CD14-positive monocyte (primary cell): ENCODE data around the gene EEF1AKMT1. TPM values are rescaled to one million over a fixed set of nuclear protein-coding genes. Genes with fewer than 3 reads are reported as not detected.
A peak's percentile ranks its signal among the peaks of the same experiment; 100 is the strongest.

Experiments
- DNase-seq, 3 donors: peaks; one replicate each; pipeline ENCODE4 v3.0.0-alpha.2; 2011 to 2022
- H2AFZ ChIP-seq: 2 replicates; pipeline ENCODE4 v1.6.0; 2012; ENCODE audit warnings: mild to moderate bottlenecking, low read depth, low read length, inconsistent platforms; ENCODE audit not compliant: insufficient read depth, poor library complexity, severe bottlenecking
- H3K27ac ChIP-seq, 2 donors: 1 replicate in 1 of 2; 2 replicates in 1 of 2; pipeline ENCODE4 v1.5.1; 2012 to 2013; ENCODE audit warnings: low read length in 2 of 2, control low read depth in 1 of 2, inconsistent platforms in 1 of 2, low read depth in 1 of 2, mild to moderate bottlenecking in 1 of 2
- H3K27me3 ChIP-seq, 2 donors: one replicate each; pipeline versions ENCODE4 v1.6.0 to v1.6.1; 2011 to 2013; ENCODE audit warnings: low read length in 2 of 2; ENCODE audit not compliant: control insufficient read depth in 2 of 2, insufficient read depth in 2 of 2
- H3K36me3 ChIP-seq, 2 donors: replicated peaks in 1 of 2; 1 replicate in 1 of 2; 2 replicates in 1 of 2; pipeline versions ENCODE4 v1.5.1 to v1.6.1; 2012 to 2013; ENCODE audit warnings: low read length in 2 of 2, control low read depth in 1 of 2, inconsistent platforms in 1 of 2, mild to moderate bottlenecking in 1 of 2; ENCODE audit not compliant: insufficient read depth in 2 of 2, control insufficient read depth in 1 of 2
- H3K4me1 ChIP-seq, 2 donors: 1 replicate in 1 of 2; 2 replicates in 1 of 2; pipeline versions ENCODE4 v1.5.1 to v1.6.1; 2012 to 2013; ENCODE audit warnings: low read length in 2 of 2, control low read depth in 1 of 2, inconsistent platforms in 1 of 2, mild to moderate bottlenecking in 1 of 2, moderate library complexity in 1 of 2; ENCODE audit not compliant: insufficient read depth in 2 of 2, control insufficient read depth in 1 of 2
- H3K4me2 ChIP-seq: replicated peaks from 2 replicates; pipeline ENCODE3; 2012; ENCODE audit warnings: low read length, moderate library complexity, mild to moderate bottlenecking; ENCODE audit not compliant: poor library complexity, severe bottlenecking; ENCODE audit errors: extremely low read depth
- H3K4me3 ChIP-seq, 3 experiments: fragments of 200-600 bp in 1 of 3; sonication (generic) in 1 of 3; replicated peaks in 1 of 3; 1 replicate in 2 of 3; 2 replicates in 1 of 3; pipeline ENCODE4 v1.5.1; 2011 to 2013; ENCODE audit warnings: low read length in 3 of 3, mild to moderate bottlenecking in 3 of 3, control low read depth in 2 of 3, low read depth in 2 of 3, inconsistent platforms in 1 of 3, moderate library complexity in 1 of 3
- H3K79me2 ChIP-seq: 2 replicates; pipeline ENCODE4 v1.6.0; 2012; ENCODE audit warnings: mild to moderate bottlenecking, control low read depth, inconsistent platforms, low read length, moderate library complexity; ENCODE audit not compliant: insufficient read depth
- H3K9ac ChIP-seq: 2 replicates; pipeline ENCODE4 v1.6.0; 2017; ENCODE audit warnings: low read length, mild to moderate bottlenecking; ENCODE audit not compliant: insufficient read depth, poor library complexity, severe bottlenecking
- H3K9me3 ChIP-seq, 2 donors: replicated peaks in 1 of 2; 1 replicate in 1 of 2; 2 replicates in 1 of 2; pipeline versions ENCODE4 v1.5.1 to v1.6.1; 2012 to 2013; ENCODE audit warnings: low read length in 2 of 2, control low read depth in 1 of 2; ENCODE audit not compliant: control insufficient read depth in 1 of 2, insufficient read depth in 1 of 2
- H4K20me1 ChIP-seq: 2 replicates; pipeline ENCODE4 v1.6.0; 2012; ENCODE audit warnings: mild to moderate bottlenecking, low read length, control low read depth, moderate library complexity; ENCODE audit not compliant: insufficient read depth
- H3K27ac Mint-ChIP-seq, 7 donors: one replicate each; pipeline ENCODE4 v1.8.0; 2020; ENCODE audit warnings: mild to moderate bottlenecking in 7 of 7, mixed read lengths in 7 of 7, moderate library complexity in 6 of 7, inconsistent platforms in 2 of 7
- H3K27me3 Mint-ChIP-seq, 3 donors: one replicate each; pipeline ENCODE4 v1.8.0; 2021 to 2022; ENCODE audit warnings: low read depth in 3 of 3, mild to moderate bottlenecking in 3 of 3, mixed read lengths in 3 of 3, moderate library complexity in 3 of 3, inconsistent platforms in 1 of 3
- H3K36me3 Mint-ChIP-seq, 2 donors: one replicate each; pipeline ENCODE4 v1.8.0; 2020; ENCODE audit warnings: mixed read lengths in 2 of 2, inconsistent platforms in 1 of 2, mild to moderate bottlenecking in 1 of 2
- H3K4me1 Mint-ChIP-seq: one replicate; pipeline ENCODE4 v1.8.0; 2020; ENCODE audit warnings: mild to moderate bottlenecking, mixed read lengths
- H3K4me3 Mint-ChIP-seq, 2 donors: one replicate each; pipeline ENCODE4 v1.8.0; 2020; ENCODE audit warnings: mild to moderate bottlenecking in 2 of 2, mixed read lengths in 2 of 2, moderate library complexity in 1 of 2
- H3K9me3 Mint-ChIP-seq, 7 donors: one replicate each; pipeline ENCODE4 v1.8.0; 2020 to 2022; ENCODE audit warnings: mixed read lengths in 7 of 7, mild to moderate bottlenecking in 6 of 7, moderate library complexity in 6 of 7, inconsistent platforms in 2 of 7
- CTCF ChIP-seq: fragments of 200-600 bp; IDR thresholded peaks from one replicate; pipeline ENCODE4 v1.8.0; 2022; ENCODE audit warnings: antibody characterized with exemption, mild to moderate bottlenecking
- WGBS: methylation state at CpG from one replicate; pipeline ENCODE4 v1.1.5; 2013; ENCODE audit warnings: missing lambda C conversion rate; ENCODE audit not compliant: insufficient coverage; 5-methylcytosine and 5-hydroxymethylcytosine counted together
- intact Hi-C, 2 donors: fragments of 100-400 bp; cut with micrococcal nuclease; formaldehyde crosslinking; loops; one replicate each; pipeline versions ENCODE4 v1.15.0 to v1.15.1; 2023
- polyA plus RNA-seq, 3 donors: library from polyadenylated mRNA; depleted of rRNA in 1 of 3; unstranded in 2 of 3; stranded (reverse) in 1 of 3; fragments of 300-500 nt in 2 of 3; fragments of >200 nt in 1 of 3; fragmentation: Illumina TruSeq in 2 of 3; gene quantifications; 1 replicate in 2 of 3; 2 replicates in 1 of 3; pipeline ENCODE4 v1.2.3, GENCODE V29; 2012 to 2021

EEF1AKMT1 gene
- polyA plus RNA-seq, 3 donors, result 1.7 to 4.2 (median 4.2) TPM

GRCh38 chr13:20713014-20713376, 60.8 kb downstream of the EEF1AKMT1 start:
- Histone ChIP-seq H4K20me1 (no peaks in the 10 kb centered on the region), H3K9ac (no peak overlapping the region), H2AFZ (peak overlapping the region; percentile 0), H3K36me3 (no peaks in the 10 kb centered on the region), H3K9me3 (no peaks in the 10 kb centered on the region), H3K27ac (no peak overlapping the region), H3K4me1 (no peaks in the 10 kb centered on the region), H3K4me3 (no peak overlapping the region), H3K27me3 (peaks cover 0 to 2% of the 10 kb centered on the region in 2 donors), H3K4me2 (peak overlapping the region; percentile 19), H3K79me2 (no peaks in the 10 kb centered on the region)
- H3K9me3 Mint-ChIP-seq, result no peaks in the 10 kb centered on the region
- H3K36me3 Mint-ChIP-seq, result no peaks in the 10 kb centered on the region
- H3K4me1 Mint-ChIP-seq, result peaks cover 6% of the 10 kb centered on the region
- no peak for DNase-seq
- H3K4me3 Mint-ChIP-seq, result peak overlapping the region in 1 of 2 donors; percentile 83
- 91% methylated on average over 10 of the region's 11 CpGs for WGBS
- H3K27ac Mint-ChIP-seq, result no peak overlapping the region
- intact Hi-C loops, result loop anchor here (5.0 to 10.0 kb wide), 2 partner anchors 114 to 212 kb away; no protein-coding TSS in a partner anchor
- H3K27me3 Mint-ChIP-seq, result peaks cover 6 to 22% (median 6%) of the 10 kb centered on the region in 3 donors
- TF ChIP-seq CTCF, result no peak

GRCh38 chr13:20711301-20712044, 62.3 kb downstream of the EEF1AKMT1 start:
- H3K27ac ChIP-seq, result no peak overlapping the region
- H3K4me1 ChIP-seq, result no peaks in the 10 kb centered on the region
- Mint-ChIP-seq H3K9me3 (no peaks in the 10 kb centered on the region), H3K4me1 (peaks cover 6% of the 10 kb centered on the region), H3K4me3 (no peak overlapping the region), H3K27me3 (peaks cover 5 to 22% (median 6%) of the 10 kb centered on the region in 3 donors), H3K27ac (peak overlapping the region in 1 of 7 donors; percentile 46), H3K36me3 (no peaks in the 10 kb centered on the region)
- H2AFZ ChIP-seq, result no peak overlapping the region
- intact Hi-C loops, result loop anchor here (5.0 to 10.0 kb wide), 2 partner anchors 116 to 213 kb away; no protein-coding TSS in a partner anchor
- no peaks in the 10 kb centered on the region for H3K9me3 ChIP-seq
- H4K20me1 ChIP-seq, result no peaks in the 10 kb centered on the region
- no peak overlapping the region for H3K9ac ChIP-seq
- no peak overlapping the region for H3K4me2 ChIP-seq
- TF ChIP-seq CTCF, result no peak
- no peaks in the 10 kb centered on the region for H3K36me3 ChIP-seq
- no peak for DNase-seq
- 97% methylated on average over 5 of the region's 13 CpGs for WGBS
- H3K4me3 ChIP-seq, result no peak overlapping the region
- peaks cover 0 to 2% of the 10 kb centered on the region in 2 donors for H3K27me3 ChIP-seq
- no peaks in the 10 kb centered on the region for H3K79me2 ChIP-seq
